WTC11 (cell line): Measurements from ENCODE around the gene BMP5.

ENCODE experiments used
- CTCF ChIP-seq: fragments of 200-600 bp; IDR thresholded peaks from 2 replicates; pipeline ENCODE4 v1.8.0; 2022; ENCODE audit warnings: antibody characterized with exemption
- ESRRA ChIP-seq: sonication (generic); formaldehyde crosslinking; IDR thresholded peaks from 2 replicates; pipeline ENCODE4 v1.8.1; 2022; ENCODE audit warnings: mild to moderate bottlenecking, missing genetic modification reagents, borderline replicate concordance
- RORB ChIP-seq: fragments of 250-450 bp; sonication (Bioruptor Pico); IDR thresholded peaks from 2 replicates; pipeline ENCODE4 v1.9.0; 2021; ENCODE audit warnings: mild to moderate bottlenecking
- TEAD1 ChIP-seq: sonication (generic); formaldehyde crosslinking; IDR thresholded peaks from 2 replicates; pipeline ENCODE4 v1.8.0; 2022; ENCODE audit warnings: mild to moderate bottlenecking, missing genetic modification reagents
- USF1 ChIP-seq: sonication (generic); formaldehyde crosslinking; IDR thresholded peaks from 2 replicates; pipeline ENCODE4 v1.8.0; 2022; ENCODE audit warnings: mild to moderate bottlenecking, missing genetic modification reagents

GRCh38 chr6:55746473-55746872, 128.9 kb downstream of the BMP5 start:
- no peak for TF ChIP-seq CTCF
- TF ChIP-seq ESRRA (CRISPR knock-in tag): no peak
- TF ChIP-seq RORB (CRISPR knock-in tag): no peak
- no peak for TF ChIP-seq TEAD1 (CRISPR knock-in tag)
- TF ChIP-seq USF1 (CRISPR knock-in tag): no peak
